Ovary (tissue), 3 donors: ENCODE results near the gene TCF7.

Experiments used
- CTCF ChIP-seq, 3 donors: fragments of 450-650 bp in 2 of 3; fragments of 200-600 bp in 1 of 3; IDR thresholded peaks; one replicate each; pipeline versions ENCODE4 v1.5.1 to v1.8.0; 2016 to 2022; ENCODE audit warnings: antibody characterized with exemption in 3 of 3, mild to moderate bottlenecking in 1 of 3
- EP300 ChIP-seq: sonication (generic); formaldehyde crosslinking; IDR thresholded peaks from one replicate; pipeline ENCODE4 v1.6.1; 2017; ENCODE audit warnings: antibody characterized with exemption
- POLR2A ChIP-seq: fragments of 450-650 bp; IDR thresholded peaks from one replicate; pipeline ENCODE4 v1.6.1; 2017; ENCODE audit warnings: antibody characterized with exemption, mild to moderate bottlenecking, moderate library complexity
- donor health status: DM: no; HTN: no; CAD: no.

GRCh38 chr5:134195666-134196065, 81.2 kb downstream of the TCF7 start:
- TF ChIP-seq CTCF (IDR thresholded peaks at IDR 0.05) (no peak), POLR2A (no peak), EP300 (no peak)
